ENCODE data around the gene PTGDR. TPM values are rescaled to one million over a fixed set of nuclear protein-coding genes. Genes with fewer than 3 reads are reported as not detected.

PTGDR gene
- total RNA-seq, 4 donors from 2014 or later = 0.17 to 0.66 (median 0.37) TPM

DNA sequence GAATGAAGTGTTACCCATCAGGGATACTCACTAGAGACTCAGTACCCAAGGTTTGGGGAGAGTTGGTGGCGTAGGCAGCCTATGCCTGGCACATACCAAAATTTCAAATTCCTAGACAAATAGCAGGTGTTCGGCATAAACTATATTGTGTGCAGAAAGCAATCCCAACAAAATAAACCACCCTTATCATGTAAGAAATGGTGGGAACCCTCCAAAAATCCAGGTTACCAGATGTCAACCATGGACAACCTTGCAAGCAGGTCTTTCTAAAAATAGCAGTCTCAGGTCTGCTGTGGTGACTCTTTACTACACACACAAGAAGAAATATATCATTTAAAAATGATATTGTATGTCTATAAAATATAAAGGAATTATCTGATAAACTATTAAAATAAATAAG, 28.9 kb downstream of the PTGDR start:
- Histone ChIP-seq H3K4me1 (no peaks in the 10 kb centered on the region), H3K4me3 (no peak overlapping the region), H3K27me3 (no peaks in the 10 kb centered on the region), H3K27ac (replicated peaks in 1 of 4) (no peak overlapping the region), H3K36me3 (no peaks in the 10 kb centered on the region), H3K9me3 (no peaks in the 10 kb centered on the region)
- DNase-seq (ENCODE audit: extremely low spot score) = no peak
- WGBS = 92% methylated on average over 2 of the region's 2 CpGs
- TF ChIP-seq, protein P1, sequence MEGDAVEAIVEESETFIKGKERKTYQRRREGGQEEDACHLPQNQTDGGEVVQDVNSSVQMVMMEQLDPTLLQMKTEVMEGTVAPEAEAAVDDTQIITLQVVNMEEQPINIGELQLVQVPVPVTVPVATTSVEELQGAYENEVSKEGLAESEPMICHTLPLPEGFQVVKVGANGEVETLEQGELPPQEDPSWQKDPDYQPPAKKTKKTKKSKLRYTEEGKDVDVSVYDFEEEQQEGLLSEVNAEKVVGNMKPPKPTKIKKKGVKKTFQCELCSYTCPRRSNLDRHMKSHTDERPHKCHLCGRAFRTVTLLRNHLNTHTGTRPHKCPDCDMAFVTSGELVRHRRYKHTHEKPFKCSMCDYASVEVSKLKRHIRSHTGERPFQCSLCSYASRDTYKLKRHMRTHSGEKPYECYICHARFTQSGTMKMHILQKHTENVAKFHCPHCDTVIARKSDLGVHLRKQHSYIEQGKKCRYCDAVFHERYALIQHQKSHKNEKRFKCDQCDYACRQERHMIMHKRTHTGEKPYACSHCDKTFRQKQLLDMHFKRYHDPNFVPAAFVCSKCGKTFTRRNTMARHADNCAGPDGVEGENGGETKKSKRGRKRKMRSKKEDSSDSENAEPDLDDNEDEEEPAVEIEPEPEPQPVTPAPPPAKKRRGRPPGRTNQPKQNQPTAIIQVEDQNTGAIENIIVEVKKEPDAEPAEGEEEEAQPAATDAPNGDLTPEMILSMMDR (IDR thresholded peaks at IDR 0.05) = no peak
- TF ChIP-seq POLR2A (IDR thresholded peaks at IDR 0.05; ENCODE audit: low read depth) (no peak), EP300 (IDR thresholded peaks at IDR 0.05) (no peak), POLR2AphosphoS5 (IDR thresholded peaks at IDR 0.05) (no peak)
- intact Hi-C loops (cut with DNase I) = no loop called here

DNA sequence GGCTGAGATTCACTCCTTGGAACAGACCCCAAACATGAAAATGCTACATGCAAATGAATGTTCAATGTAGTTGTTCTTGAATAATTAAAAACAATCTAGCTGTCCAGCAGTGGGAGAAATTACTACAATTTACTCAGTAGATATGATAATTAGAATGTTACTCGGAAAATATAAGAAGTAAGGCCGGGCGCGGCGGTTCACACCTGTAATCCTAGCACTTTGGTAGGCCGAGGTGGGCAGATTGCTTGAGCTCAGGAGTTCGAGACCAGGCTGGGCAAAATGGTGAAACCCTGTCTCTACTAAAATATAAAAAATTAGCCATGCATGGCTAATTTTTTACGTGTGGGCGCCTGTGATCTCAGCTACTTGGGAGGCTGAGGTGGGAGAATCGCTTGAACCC, 31.3 kb downstream of the PTGDR start:
- no peaks in the 10 kb centered on the region for H3K36me3 ChIP-seq
- H3K4me3 ChIP-seq = no peak overlapping the region
- 95% methylated on average over 10 of the region's 10 CpGs for WGBS
- no peaks in the 10 kb centered on the region for H3K9me3 ChIP-seq
- intact Hi-C loops (cut with DNase I) = no loop called here
- no peak overlapping the region for H3K27ac ChIP-seq (replicated peaks in 1 of 4)
- no peak for TF ChIP-seq POLR2A (IDR thresholded peaks at IDR 0.05; ENCODE audit: low read depth)
- no peak for TF ChIP-seq POLR2AphosphoS5 (IDR thresholded peaks at IDR 0.05)
- no peak for TF ChIP-seq EP300 (IDR thresholded peaks at IDR 0.05)
- TF ChIP-seq, protein P1 (IDR thresholded peaks at IDR 0.05) = no peak
- no peak for DNase-seq (ENCODE audit: extremely low spot score)
- H3K27me3 ChIP-seq = no peaks in the 10 kb centered on the region
- no peaks in the 10 kb centered on the region for H3K4me1 ChIP-seq

DNA sequence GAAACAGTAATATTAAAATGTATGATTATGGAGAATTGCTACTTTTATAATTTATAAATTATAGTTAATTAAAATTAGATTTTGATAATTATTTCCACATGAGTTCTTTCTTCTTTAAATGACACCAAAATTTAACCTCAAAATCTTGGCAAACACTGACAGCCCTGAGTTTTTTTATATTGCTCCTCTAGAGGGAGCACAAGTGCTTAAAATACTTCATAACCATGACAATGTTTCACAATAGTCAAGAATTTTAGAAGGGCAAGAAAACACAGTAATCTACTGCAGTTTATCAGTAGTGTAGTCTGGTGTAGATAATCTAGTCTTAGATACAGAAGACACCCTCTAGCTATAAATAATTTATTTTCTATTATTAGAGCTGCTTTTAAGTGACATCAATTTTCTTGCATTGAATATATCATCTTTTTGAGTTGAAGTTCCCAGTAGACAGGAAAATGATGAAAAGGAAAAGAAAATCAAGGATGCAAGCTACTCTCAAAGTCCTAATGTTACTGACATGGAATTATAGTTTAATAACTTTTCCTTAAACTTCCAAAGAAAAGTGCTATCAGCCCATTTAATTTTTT, 32.3 kb downstream of the PTGDR start:
- TF ChIP-seq EP300 (IDR thresholded peaks at IDR 0.05) (no peak), POLR2A (IDR thresholded peaks at IDR 0.05; ENCODE audit: low read depth) (no peak), POLR2AphosphoS5 (IDR thresholded peaks at IDR 0.05) (no peak)
- TF ChIP-seq, protein P1 (IDR thresholded peaks at IDR 0.05) = peak; percentile 65 to 75 (median 66)
- H3K36me3 ChIP-seq = no peaks in the 10 kb centered on the region
- no peaks in the 10 kb centered on the region for H3K4me1 ChIP-seq
- no peak overlapping the region for H3K4me3 ChIP-seq
- no peak for DNase-seq (ENCODE audit: extremely low spot score)
- H3K27ac ChIP-seq (replicated peaks in 1 of 4) = no peak overlapping the region
- no peaks in the 10 kb centered on the region for H3K27me3 ChIP-seq
- intact Hi-C loops (cut with DNase I) = loop anchor here (5.0 kb wide), 1 partner anchor 173 kb away; no protein-coding TSS in a partner anchor
- no peaks in the 10 kb centered on the region for H3K9me3 ChIP-seq

DNA sequence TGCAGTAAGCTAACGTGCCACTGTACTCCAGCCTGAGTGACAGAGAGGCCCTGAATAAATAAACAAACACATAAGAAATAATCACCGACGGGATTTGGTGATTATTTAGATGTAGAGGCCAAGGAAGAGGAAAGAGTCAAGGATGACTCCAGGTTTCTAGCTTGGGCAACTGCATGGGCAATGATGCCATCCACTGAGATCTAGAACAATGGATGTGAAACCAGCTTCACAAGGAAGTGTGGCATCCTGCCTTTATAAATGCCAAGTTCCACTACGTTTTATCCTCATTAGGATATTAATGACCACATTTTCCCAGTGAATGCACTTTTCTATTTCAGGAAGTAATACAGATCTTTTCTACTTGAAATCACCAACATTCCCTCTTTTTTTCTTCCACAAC, 35.7 kb downstream of the PTGDR start:
- no peaks in the 10 kb centered on the region for H3K9me3 ChIP-seq
- no peak for DNase-seq (ENCODE audit: extremely low spot score)
- no peaks in the 10 kb centered on the region for H3K27me3 ChIP-seq
- 75% methylated on average over 4 of the region's 4 CpGs for WGBS
- intact Hi-C loops (cut with DNase I) = loop anchor here (5.0 kb wide), 1 partner anchor 169 kb away; no protein-coding TSS in a partner anchor
- no peak overlapping the region for H3K4me3 ChIP-seq
- H3K4me1 ChIP-seq = no peaks in the 10 kb centered on the region
- no peak overlapping the region for H3K27ac ChIP-seq (replicated peaks in 1 of 4)
- H3K36me3 ChIP-seq = no peaks in the 10 kb centered on the region
- TF ChIP-seq EP300 (IDR thresholded peaks at IDR 0.05) = no peak
- TF ChIP-seq POLR2AphosphoS5 (IDR thresholded peaks at IDR 0.05) = no peak
- TF ChIP-seq POLR2A (IDR thresholded peaks at IDR 0.05; ENCODE audit: low read depth) = no peak

DNA sequence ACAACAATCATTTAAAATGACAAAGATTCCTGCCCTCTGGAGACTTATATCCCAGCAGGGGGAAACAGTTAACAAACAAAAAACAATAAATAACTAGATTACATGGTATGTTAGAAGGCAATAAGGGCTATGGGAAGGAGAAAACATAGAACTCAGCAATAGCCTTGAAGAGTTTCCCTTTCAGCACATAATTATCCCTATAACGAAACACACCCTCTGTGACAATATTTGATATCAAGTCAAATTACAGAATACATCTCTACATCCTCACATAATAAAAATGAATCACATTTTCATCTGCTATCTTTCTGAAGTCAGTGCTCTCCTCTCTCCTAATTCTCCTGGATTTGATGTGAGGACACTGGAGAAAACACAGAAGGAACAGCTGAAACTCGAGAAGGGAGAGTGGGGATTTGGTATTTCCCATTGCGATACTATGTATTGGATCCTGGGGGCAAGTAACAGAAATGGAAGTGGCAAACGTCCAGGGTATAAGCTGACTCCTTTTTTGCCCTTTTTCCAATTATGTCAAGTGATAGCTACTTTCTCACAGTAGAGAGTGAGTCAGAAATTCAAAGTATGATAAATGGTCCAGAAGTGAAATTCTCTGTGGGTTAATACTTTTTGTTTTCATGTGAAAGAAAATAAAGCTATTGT, 36.9 kb downstream of the PTGDR start:
- H3K9me3 ChIP-seq = no peaks in the 10 kb centered on the region
- TF ChIP-seq EP300 (IDR thresholded peaks at IDR 0.05) = no peak
- TF ChIP-seq, protein P1 (IDR thresholded peaks at IDR 0.05) = no peak
- no peak for TF ChIP-seq POLR2AphosphoS5 (IDR thresholded peaks at IDR 0.05)
- TF ChIP-seq POLR2A (IDR thresholded peaks at IDR 0.05; ENCODE audit: low read depth) = no peak
- no peaks in the 10 kb centered on the region for H3K36me3 ChIP-seq
- H3K4me1 ChIP-seq = no peaks in the 10 kb centered on the region
- H3K4me3 ChIP-seq = no peak overlapping the region
- intact Hi-C loops (cut with DNase I) = loop anchor here (5.0 kb wide), 1 partner anchor 168 kb away; no protein-coding TSS in a partner anchor
- no peak for DNase-seq (ENCODE audit: extremely low spot score)
- H3K27ac ChIP-seq (replicated peaks in 1 of 4) = no peak overlapping the region
- H3K27me3 ChIP-seq = no peaks in the 10 kb centered on the region
- 81% methylated on average over 4 of the region's 4 CpGs for WGBS
